ENCODE results near the gene LHX6.
A peak's percentile ranks its signal among the peaks of the same experiment; 100 is the strongest.

LHX6 gene

DNA sequence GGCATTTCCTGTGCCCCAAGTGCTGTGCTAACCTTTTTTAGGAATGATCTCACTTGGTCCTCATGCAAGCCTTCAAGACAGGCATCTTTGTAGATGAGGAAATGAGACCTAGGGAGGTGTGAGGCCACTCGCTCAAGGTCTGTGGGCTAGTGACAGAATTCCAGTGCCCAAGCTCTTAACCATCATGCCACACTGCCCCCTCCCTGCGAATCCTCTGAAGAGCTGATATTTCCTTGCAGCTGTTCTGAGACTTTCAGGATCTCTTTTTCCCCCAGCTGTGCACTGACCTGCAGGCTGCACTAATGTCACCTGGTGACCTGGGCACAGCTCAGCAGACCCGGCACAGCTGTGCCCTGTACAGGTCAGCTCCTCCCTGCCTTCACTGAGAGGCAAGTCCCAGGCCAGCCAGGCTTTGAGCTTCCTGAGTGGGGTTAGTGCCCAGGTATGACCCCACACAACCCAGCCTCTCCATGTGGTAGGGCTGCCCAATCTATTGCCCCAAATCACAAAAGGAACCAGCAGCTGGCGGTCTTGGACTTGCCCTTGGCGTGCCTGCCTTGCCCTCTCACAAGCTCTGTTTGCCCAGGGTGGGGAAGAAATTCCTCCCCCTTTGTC is 36.4 kb downstream of the LHX6 start:
- DNase-seq (ENCODE audit: low spot score) = no peak

DNA sequence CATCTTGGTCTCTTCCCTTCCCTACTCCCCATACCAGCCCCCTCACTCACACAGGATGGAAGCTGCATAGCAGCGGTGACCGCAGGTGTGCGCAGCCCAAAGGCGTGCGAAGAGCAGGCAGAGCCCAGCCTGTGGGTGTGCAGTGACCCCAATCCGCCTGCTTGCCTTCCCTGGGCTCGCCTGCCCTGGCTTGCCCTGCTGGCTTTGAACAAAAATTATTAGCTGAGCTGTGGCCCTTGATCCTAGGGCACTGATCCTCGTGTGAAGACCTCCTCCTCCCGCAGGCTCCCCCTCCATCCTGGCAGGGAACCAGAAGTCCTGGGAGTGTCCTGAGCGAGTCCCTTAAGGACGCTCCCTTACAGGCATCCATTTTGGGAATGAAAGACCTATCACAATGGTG is 37.2 kb downstream of the LHX6 start:
- DNase-seq (ENCODE audit: low spot score) = no peak

DNA sequence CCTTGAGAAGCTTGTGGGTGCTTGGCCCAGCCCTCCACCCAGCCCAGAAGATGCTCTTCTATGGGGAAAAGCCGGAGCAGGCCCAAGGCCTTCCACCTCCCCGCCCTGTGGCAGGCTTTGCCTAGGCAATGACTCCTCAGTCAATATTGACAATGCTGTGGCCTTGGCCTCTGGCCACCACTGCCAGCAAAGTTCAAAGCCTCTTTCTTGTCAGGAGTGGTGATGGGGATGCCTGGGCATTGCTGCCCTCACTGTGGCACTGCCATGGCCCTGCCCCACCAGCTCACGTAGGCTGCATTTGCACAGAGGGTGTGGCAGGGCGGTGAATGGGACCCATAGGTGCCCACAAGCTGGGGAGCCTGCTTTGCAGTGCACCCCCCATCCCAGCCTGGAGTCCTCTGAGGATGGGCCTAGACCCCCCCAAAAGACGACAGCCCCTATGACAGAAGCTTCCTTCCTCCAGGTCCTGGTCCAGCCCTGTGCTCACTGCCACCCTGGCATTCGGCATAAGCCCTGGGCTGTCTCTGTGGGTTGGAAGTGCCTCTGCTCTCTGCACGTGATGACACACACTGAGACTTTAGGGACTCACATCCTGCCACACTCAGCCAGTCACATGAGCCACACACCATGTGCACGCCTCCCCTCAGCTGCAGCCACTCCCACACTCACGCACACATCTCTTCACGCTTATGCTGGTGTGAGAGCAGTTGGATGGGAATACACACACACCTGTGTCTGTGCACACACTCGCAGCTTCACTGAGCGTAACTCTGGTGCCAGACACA is 38.0 kb downstream of the LHX6 start:
- DNase-seq (ENCODE audit: low spot score) = no peak

- DNase-seq (ENCODE audit: low spot score) = no peak
These were observed 40.4 kb downstream of the LHX6 start for GRCh38 chr9:122188369-122188768.

DNA sequence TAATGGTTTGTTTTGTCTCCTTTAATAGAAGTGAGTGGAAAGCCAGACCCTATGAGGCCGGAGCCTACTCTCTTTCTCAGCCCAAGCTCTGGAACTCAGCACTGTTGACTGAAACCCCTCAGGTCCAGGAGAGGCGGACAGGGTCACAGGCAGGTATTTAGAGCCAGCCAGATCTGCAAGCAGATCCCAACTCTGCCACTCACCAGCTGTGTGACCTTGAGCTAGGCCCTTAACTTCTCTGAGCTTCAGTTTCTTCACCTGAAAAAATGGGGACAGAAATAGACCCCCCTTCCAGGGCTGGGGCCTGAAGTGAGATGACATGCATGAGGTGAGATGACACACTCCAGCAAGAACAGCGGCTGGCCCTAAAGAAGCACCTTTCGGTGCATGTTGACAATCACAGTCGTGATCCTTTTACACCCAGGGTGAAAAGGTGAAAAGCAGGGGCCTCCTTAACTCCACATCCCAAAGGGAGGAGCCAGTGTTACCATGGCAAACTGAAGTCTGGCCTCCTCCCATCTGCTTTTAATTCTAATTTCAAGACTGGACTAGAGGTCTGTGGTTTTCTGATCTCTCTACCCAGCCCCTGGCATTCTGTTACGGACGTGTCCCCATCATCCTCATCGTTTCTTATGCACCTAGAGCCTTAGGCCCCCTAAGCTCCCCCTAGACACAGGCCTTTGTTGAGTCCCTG is 41.8 kb downstream of the LHX6 start:
- DNase-seq (ENCODE audit: low spot score) = peak; percentile 34

DNA sequence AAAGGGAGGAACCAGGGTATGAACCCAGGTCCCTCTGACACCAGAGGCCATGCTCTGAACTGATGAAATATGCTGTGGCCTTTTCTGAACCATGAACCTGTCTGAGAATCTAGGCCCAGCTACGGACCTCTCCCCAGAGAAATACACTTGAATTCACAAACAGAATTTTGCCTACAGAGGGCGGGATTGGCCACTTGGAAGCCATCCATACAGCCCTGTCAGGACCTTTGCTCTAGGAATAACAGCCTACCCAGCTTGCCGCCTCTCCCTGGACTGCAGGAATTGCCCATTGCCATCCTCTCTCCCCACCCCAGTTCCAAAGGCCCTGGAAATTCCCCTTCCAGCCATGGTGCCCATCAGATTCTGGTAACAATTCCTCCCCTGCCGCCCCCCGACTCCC is 42.5 kb downstream of the LHX6 start:
- DNase-seq (ENCODE audit: low spot score) = no peak

- DNase-seq (ENCODE audit: low spot score) = no peak
These were observed 44.2 kb downstream of the LHX6 start for GRCh38 chr9:122184551-122184950.

DNA sequence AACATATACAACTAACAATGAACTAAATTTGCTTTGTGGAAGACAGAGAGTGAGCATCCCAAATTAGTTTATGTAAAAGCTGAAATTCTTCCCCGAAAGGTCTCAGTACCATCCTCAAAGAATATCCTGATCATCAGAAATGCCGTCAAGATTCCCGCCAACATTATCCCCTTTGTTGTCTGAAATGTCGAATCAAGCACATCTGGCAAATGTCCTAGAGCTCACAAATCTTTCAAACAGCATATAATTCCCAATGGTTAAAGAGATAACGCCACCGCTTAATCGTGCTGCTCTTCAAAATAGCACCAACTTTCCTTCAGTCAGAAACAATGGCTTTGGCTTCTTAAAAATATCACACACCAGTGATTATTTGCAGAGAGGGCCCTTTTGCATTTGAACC is 45.3 kb downstream of the LHX6 start:
- DNase-seq (ENCODE audit: low spot score) = peak; percentile 21

DNA sequence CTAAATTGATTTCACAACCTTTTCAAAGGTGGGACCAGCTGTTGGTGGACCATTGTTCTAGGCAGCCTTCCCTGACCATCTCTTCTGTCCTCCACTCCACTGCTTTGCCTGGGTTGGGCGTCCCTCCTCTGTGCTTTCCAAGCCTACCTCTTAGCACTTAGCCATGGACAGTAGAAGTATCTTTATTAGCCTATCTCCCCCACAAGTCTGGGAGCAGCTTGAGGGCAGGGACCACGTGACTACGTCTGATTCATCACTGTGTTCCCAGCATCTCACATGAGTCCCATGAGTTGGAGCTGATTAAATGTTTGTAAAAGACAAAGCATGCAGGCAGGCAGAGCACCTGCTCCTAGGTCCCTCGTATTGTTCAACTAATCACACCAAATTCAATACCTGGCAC is 48.1 kb downstream of the LHX6 start:
- no peak for DNase-seq (ENCODE audit: low spot score)

GRCh38 chr9:122179690-122180074 is 49.1 kb downstream of the LHX6 start:
- no peak for DNase-seq (ENCODE audit: low spot score)

GRCh38 chr9:122179054-122179689 is 49.6 kb downstream of the LHX6 start:
- no peak for DNase-seq (ENCODE audit: low spot score)

GRCh38 chr9:122176916-122177315 is 51.8 kb downstream of the LHX6 start:
- DNase-seq (ENCODE audit: low spot score) = no peak

DNA sequence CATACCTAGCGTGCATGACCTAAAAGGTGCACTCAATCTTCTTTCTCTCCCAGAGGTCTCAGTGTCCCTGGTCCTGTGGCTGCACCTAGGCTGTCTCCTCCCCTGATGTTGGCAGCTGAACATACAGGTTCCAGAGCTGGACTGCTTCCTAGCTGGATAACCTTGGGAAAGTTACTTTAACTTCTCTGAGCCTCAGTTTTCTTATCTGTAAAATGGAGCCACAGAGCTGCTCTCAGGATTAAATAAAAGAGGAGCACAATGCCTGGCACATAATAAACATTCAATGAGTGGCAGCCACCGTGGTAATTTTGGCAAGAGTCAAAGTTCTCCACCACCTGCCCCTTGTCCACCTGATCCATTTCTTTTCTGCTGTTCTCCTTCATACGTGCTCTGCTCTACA is 55.1 kb downstream of the LHX6 start:
- no peak for DNase-seq (ENCODE audit: low spot score)

- DNase-seq (ENCODE audit: low spot score) = no peak
These were observed 56.6 kb downstream of the LHX6 start for GRCh38 chr9:122172131-122172530.

DNA sequence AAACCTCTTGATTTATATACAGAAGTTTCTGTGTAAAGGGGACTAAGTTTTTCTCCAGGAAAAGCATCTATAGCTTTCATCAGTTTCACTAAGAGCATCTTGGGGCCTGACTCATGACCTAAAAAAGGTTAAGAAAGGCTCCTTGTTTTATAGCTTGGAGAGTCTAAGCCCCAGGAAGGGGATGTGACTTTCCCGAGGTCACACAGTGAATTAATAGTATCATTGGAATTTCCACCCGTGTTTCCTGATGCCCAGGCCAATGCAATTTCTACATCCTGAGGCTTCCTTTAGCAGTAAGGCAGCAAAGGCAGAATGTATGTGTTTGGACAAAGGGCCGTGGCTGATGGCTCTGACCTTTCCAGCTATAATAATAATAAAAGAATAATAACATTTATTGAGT is 60.4 kb downstream of the LHX6 start:
- DNase-seq (ENCODE audit: low spot score) = no peak

GRCh38 chr9:122164286-122164685 is 64.5 kb downstream of the LHX6 start:
- no peak for DNase-seq (ENCODE audit: low spot score)

GRCh38 chr9:122162415-122162814 is 66.3 kb downstream of the LHX6 start:
- DNase-seq (ENCODE audit: low spot score) = no peak

DNA sequence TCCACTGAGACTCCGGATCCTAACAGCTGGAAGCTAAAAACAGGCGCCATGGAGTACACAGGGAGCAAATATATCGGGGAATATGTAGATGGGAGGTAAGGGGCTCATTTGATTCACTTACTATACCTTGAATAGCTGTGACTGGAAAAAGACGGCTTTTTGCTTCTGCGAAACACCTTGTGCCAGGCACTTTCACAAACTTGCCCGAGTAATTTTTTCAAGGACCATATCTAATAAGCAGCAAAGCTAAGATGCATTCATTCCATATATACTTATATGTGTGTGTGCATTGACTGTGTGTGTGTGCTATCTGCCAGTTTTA is 68.9 kb downstream of the LHX6 start:
- no peak for DNase-seq (ENCODE audit: low spot score)

DNA sequence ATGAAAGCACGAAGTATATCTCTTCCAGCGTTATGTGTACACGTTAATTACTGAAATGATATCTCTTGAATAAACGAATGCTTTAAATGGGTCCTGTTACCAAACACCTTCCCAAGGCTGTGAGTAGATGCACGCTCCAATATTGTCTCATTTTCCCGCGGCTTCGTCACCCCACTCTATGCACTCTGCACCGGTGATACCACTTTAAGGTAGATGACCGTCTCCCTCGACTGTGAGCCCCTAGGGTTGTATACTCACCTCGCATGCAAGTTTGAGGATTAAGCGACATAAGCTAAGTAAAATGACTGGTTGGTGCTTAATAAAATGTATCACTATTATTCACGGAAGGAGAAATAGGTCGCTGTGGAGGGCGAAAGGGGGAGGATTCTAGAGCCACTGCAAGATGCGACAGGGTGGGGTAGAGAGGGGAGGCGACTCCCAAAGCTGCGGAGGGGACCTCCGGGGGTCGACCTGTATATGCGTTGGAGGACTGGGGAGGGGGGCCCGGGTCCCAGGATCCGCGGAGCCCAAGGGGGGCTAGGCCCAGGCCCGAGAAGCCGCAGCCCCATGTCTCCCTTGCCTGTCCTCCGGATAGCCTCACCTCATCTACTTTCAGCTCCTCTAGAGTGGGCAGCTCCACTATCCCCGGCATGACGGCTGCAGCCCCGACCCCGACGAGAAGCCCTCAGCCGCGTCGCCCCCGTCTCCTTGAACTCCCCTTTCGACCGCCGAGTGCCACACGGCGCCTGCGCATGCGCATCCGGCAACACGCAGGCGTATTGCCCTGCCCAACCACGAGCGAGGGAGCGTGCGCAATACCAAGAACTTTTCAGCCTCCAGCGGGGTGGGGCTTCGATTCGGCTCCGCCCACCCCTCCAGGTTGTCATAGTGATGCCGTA is 69.5 kb downstream of the LHX6 start, which contains the start of the genes MORN5 and NDUFA8:
Gene MORN5, plus strand, starts transcription at position 883 of the 899 bp plus-strand sequence. CDS start 65 bp downstream, outside the sequence.
Gene NDUFA8, minus strand, starts transcription at position 754 of the 899 bp plus-strand sequence. Its CDS starts 102 bp downstream, at position 652.
- peak; percentile 96 for DNase-seq (ENCODE audit: low spot score)

GRCh38 chr9:122158202-122158601 is 70.6 kb downstream of the LHX6 start:
- DNase-seq (ENCODE audit: low spot score) = peak; percentile 64

GRCh38 chr9:122155796-122156195 is 73.0 kb downstream of the LHX6 start:
- DNase-seq (ENCODE audit: low spot score) = no peak
